Thyroid gland (tissue), 4 donors: Measurements from ENCODE around the gene ELOVL7.

Experiments used
- CTCF ChIP-seq, 6 experiments: fragments of 200-600 bp in 3 of 6; fragments of 450-650 bp in 3 of 6; sonication (generic) in 3 of 6; IDR thresholded peaks; one replicate each; pipeline ENCODE4 v1.5.1; 2016 to 2019; ENCODE audit warnings: antibody characterized with exemption in 6 of 6, mild to moderate bottlenecking in 2 of 6, inconsistent platforms in 1 of 6, moderate library complexity in 1 of 6
- POLR2A ChIP-seq, 2 donors: fragments of 450-650 bp; IDR thresholded peaks; one replicate each; pipeline ENCODE4 v1.6.1; 2017; ENCODE audit warnings: antibody characterized with exemption in 2 of 2, mild to moderate bottlenecking in 2 of 2, moderate library complexity in 1 of 2

- no peak for TF ChIP-seq CTCF (IDR thresholded peaks at IDR 0.05)
- TF ChIP-seq POLR2A (IDR thresholded peaks at IDR 0.05) = no peak
These were observed 100.4 kb downstream of the ELOVL7 start for GRCh38 chr5:60743511-60744314.
